A549 (cell line): ENCODE data around the gene PTPN14. TPM values are rescaled to one million over a fixed set of nuclear protein-coding genes. Genes with fewer than 3 reads are reported as not detected.

Source experiments
- ATAC-seq, 2 experiments: fragments of 200-7000 bp in 1 of 2; fragments of >200 bp in 1 of 2; cut with Nextera tagmentation in 1 of 2; cut with Tn5 transposase in 1 of 2; 3 replicates each; pipeline versions ENCODE4 v1.8.0 to v1.9.1; 2018 to 2020; ENCODE audit warnings: mild to moderate bottlenecking in 1 of 2, moderate library complexity in 1 of 2
- CTCF ChIA-PET: fragments of 300-600 bp; sonication (Branson Sonifier 250); formaldehyde crosslinking; extraction: SDS; loops from one replicate; lab custom pipeline; 2021; ENCODE audit warnings: antibody characterized with exemption, inconsistent platforms; lab: Yijun Ruan, JAX
- POLR2A ChIA-PET: fragments of 350-600 bp; formaldehyde crosslinking; extraction: SDS; loops from one replicate; lab custom pipeline; 2021; ENCODE audit warnings: antibody characterized with exemption, inconsistent platforms; lab: Yijun Ruan, JAX
- DNase-seq, 2 experiments: peaks; one replicate each; pipeline versions ENCODE4 v3.0.0 to v3.0.0-alpha.2; 2011 to 2016; ENCODE audit warnings: low read depth in 1 of 2, low spot score in 1 of 2
- FAIRE-seq: peaks from 2 replicates; lab custom pipeline; 2011; peaks lifted over from hg19 to GRCh38; lab: Jason Lieb, UNC
- H3K27ac ChIP-seq, 2 experiments: fragments of >200 bp; sonication (Bioruptor Twin); formaldehyde crosslinking; 3 replicates each; pipeline ENCODE4 v1.5.1; 2016 to 2017
- H3K4me1 ChIP-seq: fragments of >200 bp; sonication (Bioruptor Twin); formaldehyde crosslinking; 3 replicates; pipeline ENCODE4 v1.6.1; 2016
- H3K4me2 ChIP-seq: fragments of >200 bp; sonication (Bioruptor Twin); formaldehyde crosslinking; 3 replicates; pipeline ENCODE4 v1.6.1; 2016
- H3K4me3 ChIP-seq: fragments of >200 bp; sonication (Bioruptor Twin); formaldehyde crosslinking; 3 replicates; pipeline ENCODE4 v1.5.1; 2016
- H3K9me3 ChIP-seq: fragments of >200 bp; sonication (Bioruptor Twin); formaldehyde crosslinking; 3 replicates; pipeline ENCODE4 v1.6.1; 2016
- ATOH8 ChIP-seq: fragments of 250-450 bp; sonication (Bioruptor Pico); IDR thresholded peaks from 2 replicates; pipeline ENCODE4 v1.5.0; 2020; ENCODE audit warnings: low read depth, mild to moderate bottlenecking, moderate library complexity
- CBX2 ChIP-seq: fragments of 200-600 bp; sonication (generic); IDR thresholded peaks from 2 replicates; pipeline ENCODE4 v1.6.1; 2016; ENCODE audit warnings: low read depth, mild to moderate bottlenecking, borderline replicate concordance
- CBX8 ChIP-seq: fragments of 200-600 bp; sonication (generic); IDR thresholded peaks from 2 replicates; pipeline ENCODE4 v1.6.1; 2016
- EHF ChIP-seq: fragments of 250-450 bp; sonication (Bioruptor Pico); IDR thresholded peaks from 2 replicates; pipeline ENCODE4 v1.5.0; 2020; ENCODE audit warnings: mild to moderate bottlenecking
- EHMT2 ChIP-seq: fragments of 200-600 bp; sonication (generic); IDR thresholded peaks from 2 replicates; pipeline ENCODE4 v1.6.1; 2016; ENCODE audit warnings: antibody characterized with exemption, low read depth, mild to moderate bottlenecking, moderate library complexity
- ESRRA ChIP-seq: fragments of 150-350 bp; IDR thresholded peaks from 2 replicates; pipeline ENCODE4 v1.6.1; 2014; ENCODE audit warnings: mild to moderate bottlenecking, low read length, borderline replicate concordance
- FOSL2 ChIP-seq, 2 experiments: fragments of 450-650 bp in 1 of 2; fragments of >200 bp in 1 of 2; sonication (Bioruptor Twin) in 1 of 2; formaldehyde crosslinking; IDR thresholded peaks; 2 replicates each; pipeline versions ENCODE4 v1.5.0 to v1.6.1; 2016 to 2020; ENCODE audit warnings: mild to moderate bottlenecking in 1 of 2, moderate library complexity in 1 of 2
- HOXB5 ChIP-seq: fragments of 250-450 bp; sonication (Bioruptor Pico); IDR thresholded peaks from 2 replicates; pipeline ENCODE4 v1.5.0; 2020; ENCODE audit warnings: mild to moderate bottlenecking, moderate library complexity
- JUNB ChIP-seq: fragments of >200 bp; sonication (Bioruptor Twin); formaldehyde crosslinking; IDR thresholded peaks from 2 replicates; pipeline ENCODE4 v1.6.1; 2016
- KDM1A ChIP-seq: fragments of 200-600 bp; sonication (generic); IDR thresholded peaks from 2 replicates; pipeline ENCODE4 v1.6.1; 2016; ENCODE audit warnings: low read depth, mild to moderate bottlenecking
- KDM5A ChIP-seq: fragments of 200-600 bp; sonication (generic); IDR thresholded peaks from 2 replicates; pipeline ENCODE4 v1.6.1; 2016; ENCODE audit warnings: antibody characterized with exemption, mild to moderate bottlenecking
- MYC ChIP-seq: IDR thresholded peaks from 2 replicates; pipeline ENCODE4 v1.6.1; 2012; ENCODE audit warnings: mild to moderate bottlenecking, inconsistent platforms, low read length, improper control_type of control experiment, borderline replicate concordance
- NPAS2 ChIP-seq: fragments of 250-450 bp; sonication (Bioruptor Pico); IDR thresholded peaks from 2 replicates; pipeline ENCODE4 v1.8.0; 2022; ENCODE audit warnings: mild to moderate bottlenecking, moderate library complexity, borderline replicate concordance
- POLR2A ChIP-seq: IDR thresholded peaks from 2 replicates; pipeline ENCODE4 v1.6.1; 2012; ENCODE audit warnings: mild to moderate bottlenecking, low read length
- RAD21 ChIP-seq, 2 experiments: fragments of >200 bp in 1 of 2; sonication (Bioruptor Twin) in 1 of 2; formaldehyde crosslinking in 1 of 2; IDR thresholded peaks in 1 of 2; conservative IDR thresholded peaks in 1 of 2; 2 replicates in 1 of 2; 3 replicates in 1 of 2; pipeline ENCODE4 v1.6.1; 2012 to 2018; ENCODE audit warnings: inconsistent platforms in 1 of 2
- RARB ChIP-seq: fragments of 250-450 bp; sonication (Bioruptor Pico); IDR thresholded peaks from 2 replicates; pipeline ENCODE4 v1.8.0; 2021; ENCODE audit warnings: mild to moderate bottlenecking, moderate library complexity
- RFX5 ChIP-seq: fragments of 450-650 bp; IDR thresholded peaks from 2 replicates; pipeline ENCODE4 v1.7.1; 2014; ENCODE audit warnings: antibody characterized with exemption, mild to moderate bottlenecking, moderate library complexity
- SMC3 ChIP-seq: fragments of >200 bp; sonication (Bioruptor Twin); formaldehyde crosslinking; IDR thresholded peaks from 3 replicates; pipeline ENCODE4 v1.6.1; 2018; ENCODE audit warnings: inconsistent platforms
- SREBF2 ChIP-seq: fragments of 450-650 bp; IDR thresholded peaks from 2 replicates; pipeline ENCODE4 v1.6.1; 2014; ENCODE audit warnings: mild to moderate bottlenecking, moderate library complexity
- ZFP36 ChIP-seq: fragments of 450-650 bp; IDR thresholded peaks from 2 replicates; pipeline ENCODE4 v1.6.1; 2014; ENCODE audit warnings: borderline replicate concordance; ENCODE audit not compliant: partially characterized antibody
- ZNF302 ChIP-seq: fragments of 250-450 bp; sonication (Bioruptor Pico); IDR thresholded peaks from 2 replicates; pipeline ENCODE4 v1.9.0; 2021; ENCODE audit warnings: inconsistent platforms, mild to moderate bottlenecking, moderate library complexity
- WGBS: methylation state at CpG from one replicate; pipeline ENCODE4 v1.1.6; 2017; ENCODE audit errors: missing lambda C conversion rate; 5-methylcytosine and 5-hydroxymethylcytosine counted together
- polyA plus RNA-seq, 4 experiments: library from polyadenylated mRNA; depleted of rRNA in 3 of 4; stranded (reverse); fragments of >200 nt; fragmentation: RNase III in 1 of 4; extraction: RNeasy Plus Mini Kit Qiagen cat#74134 plus additional on column Dnase treatment in 1 of 4; gene quantifications; 2 replicates in 3 of 4; 3 replicates in 1 of 4; pipeline ENCODE4 v1.2.3, GENCODE V29; 2011 to 2017
- TF ChIP-seq, protein P1 (sequence below): fragments of >200 bp; sonication (Bioruptor Twin); formaldehyde crosslinking; IDR thresholded peaks from 3 replicates; pipeline ENCODE4 v1.5.1; 2016
- TF ChIP-seq, protein P2 (sequence below): fragments of 150-350 bp; IDR thresholded peaks from 2 replicates; pipeline ENCODE4 v1.6.1; 2014; ENCODE audit warnings: low read depth, mild to moderate bottlenecking, low read length
- TF ChIP-seq, protein P3 (sequence below): IDR thresholded peaks from 2 replicates; pipeline ENCODE4 v1.6.1; 2012; ENCODE audit warnings: low read depth, borderline replicate concordance

Gene PTPN14
- polyA plus RNA-seq, 2 of the 4 experiments (the other 2 are of a cell fraction): 9.2 to 10.0 TPM

DNA sequence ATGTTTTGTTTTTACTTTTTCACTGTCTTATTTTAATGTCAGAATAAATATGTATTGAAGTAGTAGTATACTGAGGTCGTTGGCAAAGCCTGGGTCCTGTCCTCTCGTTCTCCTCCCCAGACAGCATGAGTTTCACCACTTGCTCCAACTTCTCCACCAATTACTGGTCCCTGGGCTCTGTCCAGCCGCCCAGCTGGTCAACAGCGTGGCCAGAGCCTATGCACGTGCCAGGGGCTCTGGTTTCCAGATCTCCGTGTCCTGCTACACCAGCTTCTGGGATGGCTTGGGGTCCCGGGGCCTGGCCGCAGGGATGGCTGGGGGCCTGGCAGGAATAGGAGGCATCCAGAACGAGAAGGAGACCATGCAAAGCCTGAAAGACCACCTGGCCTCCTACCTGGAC lies 19.3 kb downstream of the PTPN14 start:
- Histone ChIP-seq H3K4me2 (no peak overlapping the region), H3K9me3 (no peaks in the 10 kb centered on the region), H3K4me3 (no peak overlapping the region), H3K4me1 (peaks cover 3% of the 10 kb centered on the region; the same call in 2 of the 3 replicates), H3K27ac (no peak overlapping the region)
- ATAC-seq (no peak), DNase-seq (no peak), FAIRE-seq (no peak)
- TF ChIP-seq, protein P1, sequence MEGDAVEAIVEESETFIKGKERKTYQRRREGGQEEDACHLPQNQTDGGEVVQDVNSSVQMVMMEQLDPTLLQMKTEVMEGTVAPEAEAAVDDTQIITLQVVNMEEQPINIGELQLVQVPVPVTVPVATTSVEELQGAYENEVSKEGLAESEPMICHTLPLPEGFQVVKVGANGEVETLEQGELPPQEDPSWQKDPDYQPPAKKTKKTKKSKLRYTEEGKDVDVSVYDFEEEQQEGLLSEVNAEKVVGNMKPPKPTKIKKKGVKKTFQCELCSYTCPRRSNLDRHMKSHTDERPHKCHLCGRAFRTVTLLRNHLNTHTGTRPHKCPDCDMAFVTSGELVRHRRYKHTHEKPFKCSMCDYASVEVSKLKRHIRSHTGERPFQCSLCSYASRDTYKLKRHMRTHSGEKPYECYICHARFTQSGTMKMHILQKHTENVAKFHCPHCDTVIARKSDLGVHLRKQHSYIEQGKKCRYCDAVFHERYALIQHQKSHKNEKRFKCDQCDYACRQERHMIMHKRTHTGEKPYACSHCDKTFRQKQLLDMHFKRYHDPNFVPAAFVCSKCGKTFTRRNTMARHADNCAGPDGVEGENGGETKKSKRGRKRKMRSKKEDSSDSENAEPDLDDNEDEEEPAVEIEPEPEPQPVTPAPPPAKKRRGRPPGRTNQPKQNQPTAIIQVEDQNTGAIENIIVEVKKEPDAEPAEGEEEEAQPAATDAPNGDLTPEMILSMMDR: no peak
- TF ChIP-seq ZNF302 (no peak), POLR2A (no peak), SMC3 (no peak), EHF (no peak), HOXB5 (CRISPR knock-in tag) (no peak), ATOH8 (CRISPR knock-in tag) (no peak), CBX8 (no peak), RFX5 (no peak), EHMT2 (no peak), RAD21 (conservative IDR thresholded peaks at IDR 0.05 in 1 of 2, IDR thresholded peaks at IDR 0.05 in 1 of 2) (no peak), NPAS2 (no peak), SREBF2 (no peak), ZFP36 (no peak), MYC (no peak), RARB (CRISPR knock-in tag) (no peak)
- TF ChIP-seq, protein P2, sequence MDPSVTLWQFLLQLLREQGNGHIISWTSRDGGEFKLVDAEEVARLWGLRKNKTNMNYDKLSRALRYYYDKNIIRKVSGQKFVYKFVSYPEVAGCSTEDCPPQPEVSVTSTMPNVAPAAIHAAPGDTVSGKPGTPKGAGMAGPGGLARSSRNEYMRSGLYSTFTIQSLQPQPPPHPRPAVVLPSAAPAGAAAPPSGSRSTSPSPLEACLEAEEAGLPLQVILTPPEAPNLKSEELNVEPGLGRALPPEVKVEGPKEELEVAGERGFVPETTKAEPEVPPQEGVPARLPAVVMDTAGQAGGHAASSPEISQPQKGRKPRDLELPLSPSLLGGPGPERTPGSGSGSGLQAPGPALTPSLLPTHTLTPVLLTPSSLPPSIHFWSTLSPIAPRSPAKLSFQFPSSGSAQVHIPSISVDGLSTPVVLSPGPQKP: no peak
- ChIA-PET CTCF (no interaction called here), POLR2A (no interaction called here)
- WGBS: 90% methylated on average over 9 of the region's 9 CpGs

- no peaks in the 10 kb centered on the region for H3K9me3 ChIP-seq
- peak overlapping the region; percentile 45 for H3K4me2 ChIP-seq
- no peak for TF ChIP-seq KDM1A
- TF ChIP-seq FOSL2 (IDR thresholded peaks at IDR 0.05): no peak
- TF ChIP-seq FOSL2 (CRISPR knock-in tag; IDR thresholded peaks at IDR 0.05): no peak
- TF ChIP-seq JUNB: no peak
- no peak for TF ChIP-seq ESRRA
- TF ChIP-seq, protein P3, sequence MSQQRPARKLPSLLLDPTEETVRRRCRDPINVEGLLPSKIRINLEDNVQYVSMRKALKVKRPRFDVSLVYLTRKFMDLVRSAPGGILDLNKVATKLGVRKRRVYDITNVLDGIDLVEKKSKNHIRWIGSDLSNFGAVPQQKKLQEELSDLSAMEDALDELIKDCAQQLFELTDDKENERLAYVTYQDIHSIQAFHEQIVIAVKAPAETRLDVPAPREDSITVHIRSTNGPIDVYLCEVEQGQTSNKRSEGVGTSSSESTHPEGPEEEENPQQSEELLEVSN: no peak
- TF ChIP-seq CBX8: no peak
- TF ChIP-seq KDM5A: no peak
- no peak for TF ChIP-seq CBX2
- peaks cover 24% of the 10 kb centered on the region for H3K4me1 ChIP-seq
- WGBS: 69% methylated on average over 5 of the region's 5 CpGs
- FAIRE-seq (no peak), DNase-seq (no peak), ATAC-seq (no peak)
- no peak overlapping the region for H3K27ac ChIP-seq
- CTCF ChIA-PET: interaction anchor here (1.5 kb wide), 1 partner anchor 25 kb away, joined by 3 read pairs; no protein-coding TSS in a partner anchor
- POLR2A ChIA-PET: no interaction called here
- H3K4me3 ChIP-seq: no peak overlapping the region
Observed at GRCh38 chr1:214525535-214526019, 25.8 kb downstream of the PTPN14 start.
